Testis (tissue), 2 donors: ENCODE results near the gene SRL.

Experiments used
- POLR2A ChIP-seq: fragments of 450-650 bp; IDR thresholded peaks from one replicate; pipeline ENCODE4 v1.6.1; 2017; ENCODE audit warnings: antibody characterized with exemption, mild to moderate bottlenecking, moderate library complexity
- TF ChIP-seq, protein P1 (sequence below), 3 experiments: fragments of 450-650 bp in 2 of 3; fragments of 200-600 bp in 1 of 3; sonication (generic) in 1 of 3; IDR thresholded peaks; one replicate each; pipeline ENCODE4 v1.5.1; 2016 to 2019; ENCODE audit warnings: antibody characterized with exemption in 3 of 3, mild to moderate bottlenecking in 2 of 3, moderate library complexity in 1 of 3

DNA sequence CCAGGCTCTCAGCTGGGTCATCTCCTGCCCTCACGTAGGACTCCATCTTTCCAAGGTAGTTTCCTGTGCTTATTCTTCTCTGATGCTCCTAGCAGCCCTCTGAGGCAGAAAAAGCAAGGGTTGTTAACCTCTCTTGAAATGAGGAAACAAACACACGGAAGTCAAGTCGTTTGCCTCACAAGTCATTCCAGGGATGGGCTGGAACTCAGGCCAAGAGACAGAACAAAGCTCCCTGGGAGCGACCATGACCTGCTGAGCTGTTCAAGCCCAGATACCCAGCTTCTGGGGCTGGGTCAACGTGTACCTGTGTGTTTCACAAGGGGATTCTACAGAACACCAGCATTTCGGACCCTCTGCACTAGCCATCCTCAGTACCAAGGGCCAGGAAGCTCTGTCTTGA, 28.1 kb downstream of the SRL start:
- TF ChIP-seq, protein P1, sequence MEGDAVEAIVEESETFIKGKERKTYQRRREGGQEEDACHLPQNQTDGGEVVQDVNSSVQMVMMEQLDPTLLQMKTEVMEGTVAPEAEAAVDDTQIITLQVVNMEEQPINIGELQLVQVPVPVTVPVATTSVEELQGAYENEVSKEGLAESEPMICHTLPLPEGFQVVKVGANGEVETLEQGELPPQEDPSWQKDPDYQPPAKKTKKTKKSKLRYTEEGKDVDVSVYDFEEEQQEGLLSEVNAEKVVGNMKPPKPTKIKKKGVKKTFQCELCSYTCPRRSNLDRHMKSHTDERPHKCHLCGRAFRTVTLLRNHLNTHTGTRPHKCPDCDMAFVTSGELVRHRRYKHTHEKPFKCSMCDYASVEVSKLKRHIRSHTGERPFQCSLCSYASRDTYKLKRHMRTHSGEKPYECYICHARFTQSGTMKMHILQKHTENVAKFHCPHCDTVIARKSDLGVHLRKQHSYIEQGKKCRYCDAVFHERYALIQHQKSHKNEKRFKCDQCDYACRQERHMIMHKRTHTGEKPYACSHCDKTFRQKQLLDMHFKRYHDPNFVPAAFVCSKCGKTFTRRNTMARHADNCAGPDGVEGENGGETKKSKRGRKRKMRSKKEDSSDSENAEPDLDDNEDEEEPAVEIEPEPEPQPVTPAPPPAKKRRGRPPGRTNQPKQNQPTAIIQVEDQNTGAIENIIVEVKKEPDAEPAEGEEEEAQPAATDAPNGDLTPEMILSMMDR (IDR thresholded peaks at IDR 0.05) = no peak
- no peak for TF ChIP-seq POLR2A
